Hepatocyte (in vitro differentiated cells): ENCODE measurements around the gene ALOX5.

Experiments
- EZH2 ChIP-seq: fragments of 200-600 bp; sonication (generic); IDR thresholded peaks from 2 replicates; pipeline ENCODE4 v1.6.1; 2016; ENCODE audit warnings: antibody characterized with exemption, mild to moderate bottlenecking, borderline replicate concordance
- TF ChIP-seq, protein P1 (sequence below): fragments of 200-600 bp; sonication (generic); IDR thresholded peaks from 2 replicates; pipeline ENCODE4 v1.5.1; 2016; ENCODE audit warnings: antibody characterized with exemption, mild to moderate bottlenecking; ENCODE audit not compliant: poor library complexity

DNA sequence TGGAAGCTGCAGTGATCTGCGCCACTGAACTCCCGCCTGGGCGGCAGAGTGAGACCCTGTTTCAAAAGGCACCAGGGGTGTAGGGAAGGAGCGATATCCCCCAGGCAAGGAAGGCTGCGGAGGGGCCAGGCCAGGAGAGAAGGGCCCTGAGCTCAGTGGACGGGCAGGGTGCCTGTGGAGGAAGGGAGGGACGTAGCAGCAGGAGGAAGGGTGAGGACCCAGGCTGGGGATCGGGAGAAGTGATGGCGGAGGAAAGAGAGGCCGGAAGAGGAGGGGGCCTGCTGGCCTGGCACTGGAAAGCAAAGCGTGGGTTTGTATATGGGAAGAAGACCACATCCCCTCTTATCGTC lies 45.6 kb downstream of the ALOX5 start:
- TF ChIP-seq, protein P1, sequence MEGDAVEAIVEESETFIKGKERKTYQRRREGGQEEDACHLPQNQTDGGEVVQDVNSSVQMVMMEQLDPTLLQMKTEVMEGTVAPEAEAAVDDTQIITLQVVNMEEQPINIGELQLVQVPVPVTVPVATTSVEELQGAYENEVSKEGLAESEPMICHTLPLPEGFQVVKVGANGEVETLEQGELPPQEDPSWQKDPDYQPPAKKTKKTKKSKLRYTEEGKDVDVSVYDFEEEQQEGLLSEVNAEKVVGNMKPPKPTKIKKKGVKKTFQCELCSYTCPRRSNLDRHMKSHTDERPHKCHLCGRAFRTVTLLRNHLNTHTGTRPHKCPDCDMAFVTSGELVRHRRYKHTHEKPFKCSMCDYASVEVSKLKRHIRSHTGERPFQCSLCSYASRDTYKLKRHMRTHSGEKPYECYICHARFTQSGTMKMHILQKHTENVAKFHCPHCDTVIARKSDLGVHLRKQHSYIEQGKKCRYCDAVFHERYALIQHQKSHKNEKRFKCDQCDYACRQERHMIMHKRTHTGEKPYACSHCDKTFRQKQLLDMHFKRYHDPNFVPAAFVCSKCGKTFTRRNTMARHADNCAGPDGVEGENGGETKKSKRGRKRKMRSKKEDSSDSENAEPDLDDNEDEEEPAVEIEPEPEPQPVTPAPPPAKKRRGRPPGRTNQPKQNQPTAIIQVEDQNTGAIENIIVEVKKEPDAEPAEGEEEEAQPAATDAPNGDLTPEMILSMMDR, result no peak
- no peak for TF ChIP-seq EZH2
